PC-3 (cell line): ENCODE results near the gene TF. TPM values are rescaled to one million over a fixed set of nuclear protein-coding genes. Genes with fewer than 3 reads are reported as not detected.

Experiments used
- ATAC-seq: fragments of 200-7000 bp; cut with Tn5 transposase; 2 replicates; pipeline ENCODE4 v1.9.1; 2020; ENCODE audit warnings: mild to moderate bottlenecking, moderate library complexity
- BruUV-seq: library from RNA; stranded (reverse); fragments of 400-500 nt; replicated peaks from 2 replicates; lab custom pipeline; 2021; lab: Mats Ljungman, UMichigan
- CTCF ChIA-PET: fragments of 300-600 bp; sonication (Branson Sonifier 250); formaldehyde crosslinking; loops from one replicate; lab custom pipeline; 2022; ENCODE audit warnings: antibody characterized with exemption; lab: Charles Lee
- POLR2A ChIA-PET: fragments of 300-600 bp; sonication (Branson Sonifier 250); formaldehyde crosslinking; loops from one replicate; lab custom pipeline; 2022; ENCODE audit warnings: antibody characterized with exemption; ENCODE audit not compliant: unreplicated experiment; lab: Charles Lee
- DNase-seq: peaks from one replicate; pipeline ENCODE4 v3.0.0-alpha.2; 2015
- H2AFZ ChIP-seq: fragments of 300-600 bp; sonication (generic); 2 replicates; pipeline ENCODE4 v1.6.0; 2016; ENCODE audit warnings: antibody characterized with exemption, low read length
- H3F3A ChIP-seq: fragments of 300-600 bp; sonication (generic); one replicate; pipeline ENCODE4 v1.6.0; 2017; ENCODE audit warnings: antibody characterized with exemption, low read length, control low read depth, mild to moderate bottlenecking; ENCODE audit not compliant: unreplicated experiment
- H3K27ac ChIP-seq: fragments of 300-600 bp; sonication (generic); 2 replicates; pipeline ENCODE4 v1.5.1; 2016; ENCODE audit warnings: mild to moderate bottlenecking, low read length
- H3K27me3 ChIP-seq: fragments of 300-600 bp; sonication (generic); 2 replicates; pipeline ENCODE4 v1.6.1; 2016; ENCODE audit warnings: low read length, mixed read lengths
- H3K36me3 ChIP-seq: fragments of 300-600 bp; sonication (generic); 2 replicates; pipeline ENCODE4 v1.6.1; 2016; ENCODE audit warnings: low read depth, mixed run types, low read length, mixed read lengths
- H3K4me1 ChIP-seq: fragments of 300-600 bp; sonication (generic); 2 replicates; pipeline ENCODE4 v1.5.1; 2016; ENCODE audit warnings: low read length; ENCODE audit not compliant: insufficient read depth
- H3K4me2 ChIP-seq: fragments of 300-600 bp; sonication (generic); 2 replicates; pipeline ENCODE4 v1.6.0; 2016; ENCODE audit warnings: low read length
- H3K4me3 ChIP-seq: fragments of 300-600 bp; sonication (generic); 2 replicates; pipeline ENCODE4 v1.5.1; 2016; ENCODE audit warnings: mild to moderate bottlenecking, low read length, mixed read lengths
- H3K79me2 ChIP-seq: fragments of 300-600 bp; sonication (generic); 2 replicates; pipeline ENCODE4 v1.6.1; 2017; ENCODE audit warnings: low read length, mixed read lengths
- H3K9ac ChIP-seq: fragments of 300-600 bp; sonication (generic); 2 replicates; pipeline ENCODE4 v1.6.0; 2016; ENCODE audit warnings: mild to moderate bottlenecking, low read length
- H3K9me2 ChIP-seq: fragments of 300-600 bp; sonication (generic); replicated peaks from 2 replicates; pipeline ENCODE4 v1.6.1; 2016; ENCODE audit warnings: mixed run types, low read length, mixed read lengths
- H3K9me3 ChIP-seq: fragments of 300-600 bp; sonication (generic); 2 replicates; pipeline ENCODE4 v1.6.1; 2016; ENCODE audit warnings: low read length, mixed read lengths
- H4K20me1 ChIP-seq: fragments of 300-600 bp; sonication (generic); 2 replicates; pipeline ENCODE4 v1.6.1; 2016; ENCODE audit warnings: low read length, mixed read lengths
- CTCF ChIP-seq: fragments of 300-600 bp; sonication (generic); conservative IDR thresholded peaks from 2 replicates; pipeline ENCODE4 v1.5.1; 2017; ENCODE audit warnings: antibody characterized with exemption, low read depth, mild to moderate bottlenecking, low read length
- EZH2 ChIP-seq: fragments of 300-600 bp; sonication (generic); IDR thresholded peaks from one replicate; pipeline ENCODE4 v1.6.1; 2017; ENCODE audit warnings: antibody characterized with exemption, mild to moderate bottlenecking, low read length; ENCODE audit not compliant: unreplicated experiment
- EZH2phosphoT487 ChIP-seq: fragments of 300-600 bp; sonication (generic); IDR thresholded peaks from 2 replicates; pipeline ENCODE4 v1.6.1; 2018; ENCODE audit warnings: mild to moderate bottlenecking, antibody characterized with exemption, low read length, borderline replicate concordance
- intact Hi-C: fragments of 100-400 bp; cut with micrococcal nuclease; formaldehyde crosslinking; loops from 2 replicates; pipeline ENCODE4 v1.9.0; 2023
- total RNA-seq: library from RNA; depleted of rRNA; stranded (reverse); fragments of >200 nt; gene quantifications from 2 replicates; pipeline ENCODE4 v1.2.3, GENCODE V29; 2014

The TF gene
- total RNA-seq, 1 experiment from 2014 or later: not detected

DNA sequence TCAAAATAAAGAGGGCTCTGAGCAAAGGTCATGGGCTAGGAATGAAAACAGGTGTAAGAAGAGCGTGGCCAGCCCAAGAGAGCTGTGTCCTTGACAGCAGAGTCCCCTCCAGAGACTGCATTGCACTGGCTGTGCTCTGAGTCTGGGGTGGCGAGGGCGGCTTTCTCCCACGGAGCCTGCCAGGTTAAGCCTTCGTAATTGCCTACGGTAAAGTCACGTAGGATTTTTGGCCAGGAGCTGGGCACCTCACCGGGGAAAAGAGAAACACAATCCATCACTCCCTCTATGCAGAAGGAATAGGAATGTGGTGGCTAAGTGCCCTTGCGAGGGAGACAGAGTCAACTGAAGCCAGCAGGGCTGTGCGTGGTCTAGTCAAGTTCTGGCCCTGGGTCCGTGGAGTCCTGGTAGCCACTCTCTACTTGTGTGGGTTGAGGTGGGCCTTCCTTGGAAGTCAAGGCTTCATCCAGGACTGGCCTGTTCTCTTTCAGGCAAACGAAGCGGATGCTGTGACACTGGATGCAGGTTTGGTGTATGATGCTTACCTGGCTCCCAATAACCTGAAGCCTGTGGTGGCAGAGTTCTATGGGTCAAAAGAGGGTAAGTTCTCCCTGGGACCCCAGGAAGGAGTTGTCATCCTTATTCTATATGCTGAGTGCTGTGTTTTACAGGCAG, 7.0 kb downstream of the TF start:
- ChIA-PET CTCF (no interaction called here), POLR2A (no interaction called here)
- Histone ChIP-seq H2AFZ (no peak overlapping the region), H3K4me1 (no peaks in the 10 kb centered on the region), H3K4me2 (no peak overlapping the region), H3K9me3 (no peaks in the 10 kb centered on the region), H3K9ac (no peak overlapping the region), H3K27me3 (no peaks in the 10 kb centered on the region), H3K4me3 (no peak overlapping the region), H3K36me3 (no peaks in the 10 kb centered on the region), H3K27ac (no peak overlapping the region), H3F3A (no peaks in the 10 kb centered on the region), H3K9me2 (no peaks in the 10 kb centered on the region), H3K79me2 (no peaks in the 10 kb centered on the region), H4K20me1 (no peaks in the 10 kb centered on the region)
- TF ChIP-seq EZH2 (no peak), CTCF (no peak), EZH2phosphoT487 (no peak)
- no TSS peak for BruUV-seq
- ATAC-seq: no peak
- DNase-seq: no peak
- intact Hi-C loops: no loop called here

GRCh38 chr3:133753779-133754164, 7.6 kb downstream of the TF start:
- no peaks in the 10 kb centered on the region for H3K79me2 ChIP-seq
- H3K27me3 ChIP-seq: no peaks in the 10 kb centered on the region
- H2AFZ ChIP-seq: no peak overlapping the region
- no peaks in the 10 kb centered on the region for H3K9me3 ChIP-seq
- H3K4me2 ChIP-seq: no peak overlapping the region
- no peak overlapping the region for H3K4me3 ChIP-seq
- no peak overlapping the region for H3K9ac ChIP-seq
- intact Hi-C loops: no loop called here
- no TSS peak for BruUV-seq
- H3K36me3 ChIP-seq: no peaks in the 10 kb centered on the region
- DNase-seq (no peak), ATAC-seq (no peak)
- no peaks in the 10 kb centered on the region for H3F3A ChIP-seq
- H4K20me1 ChIP-seq: no peaks in the 10 kb centered on the region
- no peaks in the 10 kb centered on the region for H3K4me1 ChIP-seq
- H3K9me2 ChIP-seq: no peaks in the 10 kb centered on the region
- no peak overlapping the region for H3K27ac ChIP-seq
- CTCF ChIA-PET: no interaction called here
- no peak for TF ChIP-seq EZH2phosphoT487
- no peak for TF ChIP-seq EZH2
- TF ChIP-seq CTCF: no peak
- POLR2A ChIA-PET: no interaction called here

GRCh38 chr3:133754455-133754854, 8.3 kb downstream of the TF start:
- ChIA-PET CTCF (no interaction called here), POLR2A (no interaction called here)
- Histone ChIP-seq H3K27ac (no peak overlapping the region), H3K4me2 (no peak overlapping the region), H3K79me2 (no peaks in the 10 kb centered on the region), H4K20me1 (no peaks in the 10 kb centered on the region), H3K9ac (no peak overlapping the region), H3K9me2 (no peaks in the 10 kb centered on the region), H3K9me3 (no peaks in the 10 kb centered on the region), H3K36me3 (no peaks in the 10 kb centered on the region), H3K27me3 (no peaks in the 10 kb centered on the region), H3F3A (no peaks in the 10 kb centered on the region), H2AFZ (no peak overlapping the region), H3K4me3 (no peak overlapping the region), H3K4me1 (no peaks in the 10 kb centered on the region)
- intact Hi-C loops: no loop called here
- ATAC-seq: no peak
- DNase-seq: no peak
- no peak for TF ChIP-seq CTCF
- no peak for TF ChIP-seq EZH2
- TF ChIP-seq EZH2phosphoT487: no peak
- BruUV-seq: no TSS peak
